ENCODE results near the gene ADGRB3. TPM values are rescaled to one million over a fixed set of nuclear protein-coding genes. Genes with fewer than 3 reads are reported as not detected.

Gene ADGRB3
- total and polyA plus RNA-seq, 2 donors (not counting 1 experiment from before 2014, with no cell fraction given) = not detected

GRCh38 chr6:68719761-68720160, 84.7 kb downstream of the ADGRB3 start:
- POLR2A ChIA-PET = no interaction called here
- Mint-ChIP-seq H3K27me3 (no peaks in the 10 kb centered on the region), H3K4me1 (no peaks in the 10 kb centered on the region), H3K9me3 (ENCODE audit: insufficient read depth) (no peaks in the 10 kb centered on the region), H3K27ac (no peak overlapping the region), H3K4me3 (no peak overlapping the region)
- CTCF ChIA-PET = no interaction called here
- Histone ChIP-seq H3K27ac (ENCODE audit: low read length in 2 of 2) (no peak overlapping the region), H3K4me3 (ENCODE audit: control extremely low read depth in 1 of 5, extremely low read depth in 1 of 5, insufficient read depth in 1 of 5, low read depth in 2 of 5, low read length in 4 of 5) (no peak overlapping the region), H3K4me2 (replicated peaks; ENCODE audit: low read depth, low read length, poor library complexity, severe bottlenecking) (no peak overlapping the region), H3K9me3 (ENCODE audit: control extremely low read depth in 1 of 3, control insufficient read depth in 2 of 3, insufficient read depth in 1 of 3, low read length in 2 of 3) (no peaks in the 10 kb centered on the region), H3K79me2 (ENCODE audit: control insufficient read depth, insufficient read depth, low read length) (no peaks in the 10 kb centered on the region), H3K27me3 (replicated peaks in 1 of 4; ENCODE audit: control extremely low read depth in 1 of 4, control insufficient read depth in 3 of 4, insufficient read depth in 4 of 4, low read length in 3 of 4) (no peaks in the 10 kb centered on the region), H2AFZ (ENCODE audit: insufficient read depth, low read depth, low read length, poor library complexity, severe bottlenecking) (no peak overlapping the region), H4K20me1 (ENCODE audit: control insufficient read depth, insufficient read depth, low read length, poor library complexity, severe bottlenecking) (no peaks in the 10 kb centered on the region), H3K4me1 (ENCODE audit: control insufficient read depth in 2 of 2, insufficient read depth in 2 of 2, low read length in 2 of 2) (no peaks in the 10 kb centered on the region), H3K36me3 (replicated peaks in 1 of 2; ENCODE audit: control extremely low read depth in 1 of 2, control insufficient read depth in 1 of 2, extremely low read depth in 1 of 2, insufficient read depth in 2 of 2, low read length in 1 of 2) (no peaks in the 10 kb centered on the region), H3K9ac (ENCODE audit: low read length) (no peak overlapping the region)
- TF ChIP-seq, protein P1, sequence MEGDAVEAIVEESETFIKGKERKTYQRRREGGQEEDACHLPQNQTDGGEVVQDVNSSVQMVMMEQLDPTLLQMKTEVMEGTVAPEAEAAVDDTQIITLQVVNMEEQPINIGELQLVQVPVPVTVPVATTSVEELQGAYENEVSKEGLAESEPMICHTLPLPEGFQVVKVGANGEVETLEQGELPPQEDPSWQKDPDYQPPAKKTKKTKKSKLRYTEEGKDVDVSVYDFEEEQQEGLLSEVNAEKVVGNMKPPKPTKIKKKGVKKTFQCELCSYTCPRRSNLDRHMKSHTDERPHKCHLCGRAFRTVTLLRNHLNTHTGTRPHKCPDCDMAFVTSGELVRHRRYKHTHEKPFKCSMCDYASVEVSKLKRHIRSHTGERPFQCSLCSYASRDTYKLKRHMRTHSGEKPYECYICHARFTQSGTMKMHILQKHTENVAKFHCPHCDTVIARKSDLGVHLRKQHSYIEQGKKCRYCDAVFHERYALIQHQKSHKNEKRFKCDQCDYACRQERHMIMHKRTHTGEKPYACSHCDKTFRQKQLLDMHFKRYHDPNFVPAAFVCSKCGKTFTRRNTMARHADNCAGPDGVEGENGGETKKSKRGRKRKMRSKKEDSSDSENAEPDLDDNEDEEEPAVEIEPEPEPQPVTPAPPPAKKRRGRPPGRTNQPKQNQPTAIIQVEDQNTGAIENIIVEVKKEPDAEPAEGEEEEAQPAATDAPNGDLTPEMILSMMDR (IDR thresholded peaks at IDR 0.05) = no peak
- no peak for TF ChIP-seq EZH2 (IDR thresholded peaks at IDR 0.05; ENCODE audit: borderline replicate concordance, insufficient read depth, low read depth, low read length, poor library complexity, severe bottlenecking)
- DNase-seq (no peak), ATAC-seq (ENCODE audit: low read depth) (no peak)
- 100% methylated on average over 1 of the region's 2 CpGs for WGBS (ENCODE audit: insufficient coverage)
- intact Hi-C loops (cut with micrococcal nuclease) = no loop called here

DNA sequence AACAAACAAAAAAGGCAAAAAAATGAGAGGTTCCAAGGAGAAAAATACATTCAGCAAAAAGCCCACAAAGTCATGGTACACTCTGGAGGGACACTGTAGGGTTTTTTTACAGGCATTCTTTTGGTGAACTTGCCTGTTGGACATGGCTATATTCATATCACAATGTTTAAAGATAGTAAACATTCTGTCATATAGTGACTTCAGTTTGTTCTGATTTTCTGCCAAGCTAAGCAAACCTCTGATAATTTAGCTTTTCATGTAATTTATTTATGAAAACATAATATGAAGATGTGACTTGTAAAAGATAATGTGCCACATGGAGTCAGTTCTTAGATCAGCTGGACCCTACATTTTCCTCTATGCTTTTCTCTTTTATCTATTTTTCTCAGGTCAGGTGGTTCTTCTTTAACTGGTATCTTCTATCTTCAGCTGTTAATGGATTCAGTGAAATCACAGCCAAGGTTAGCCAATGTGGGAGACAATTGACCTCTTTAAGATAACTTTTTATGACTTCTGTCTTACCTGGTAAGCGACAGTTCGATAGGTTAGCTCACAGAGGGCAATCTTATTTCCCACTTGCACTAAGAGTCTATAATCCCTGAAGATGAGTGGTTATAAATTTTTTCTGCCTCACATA, 87.9 kb downstream of the ADGRB3 start:
- DNase-seq (no peak), ATAC-seq (ENCODE audit: low read depth) (no peak)
- no peaks in the 10 kb centered on the region for H3K9me3 Mint-ChIP-seq (ENCODE audit: insufficient read depth)
- no peaks in the 10 kb centered on the region for H3K27me3 Mint-ChIP-seq
- H4K20me1 ChIP-seq (ENCODE audit: control insufficient read depth, insufficient read depth, low read length, poor library complexity, severe bottlenecking) = no peaks in the 10 kb centered on the region
- no peaks in the 10 kb centered on the region for H3K4me1 ChIP-seq (ENCODE audit: control insufficient read depth in 2 of 2, insufficient read depth in 2 of 2, low read length in 2 of 2)
- POLR2A ChIA-PET = no interaction called here
- no peak overlapping the region for H3K27ac Mint-ChIP-seq
- H3K9ac ChIP-seq (ENCODE audit: low read length) = no peak overlapping the region
- no peak for TF ChIP-seq EZH2 (IDR thresholded peaks at IDR 0.05; ENCODE audit: borderline replicate concordance, insufficient read depth, low read depth, low read length, poor library complexity, severe bottlenecking)
- TF ChIP-seq, protein P1 (IDR thresholded peaks at IDR 0.05) = no peak
- no peaks in the 10 kb centered on the region for H3K36me3 ChIP-seq (replicated peaks in 1 of 2; ENCODE audit: control extremely low read depth in 1 of 2, control insufficient read depth in 1 of 2, extremely low read depth in 1 of 2, insufficient read depth in 2 of 2, low read length in 1 of 2)
- no peak overlapping the region for H3K4me3 Mint-ChIP-seq
- H3K4me3 ChIP-seq (ENCODE audit: control extremely low read depth in 1 of 5, extremely low read depth in 1 of 5, insufficient read depth in 1 of 5, low read depth in 2 of 5, low read length in 4 of 5) = no peak overlapping the region
- H3K79me2 ChIP-seq (ENCODE audit: control insufficient read depth, insufficient read depth, low read length) = no peaks in the 10 kb centered on the region
- no CpG with 5 or more reads among the region's 2 CpGs for WGBS (ENCODE audit: insufficient coverage)
- no peaks in the 10 kb centered on the region for H3K4me1 Mint-ChIP-seq
- H3K27ac ChIP-seq (ENCODE audit: low read length in 2 of 2) = no peak overlapping the region
- intact Hi-C loops (cut with micrococcal nuclease) = no loop called here
- H3K4me2 ChIP-seq (replicated peaks; ENCODE audit: low read depth, low read length, poor library complexity, severe bottlenecking) = no peak overlapping the region
- no peaks in the 10 kb centered on the region for H3K27me3 ChIP-seq (replicated peaks in 1 of 4; ENCODE audit: control extremely low read depth in 1 of 4, control insufficient read depth in 3 of 4, insufficient read depth in 4 of 4, low read length in 3 of 4)
- H3K9me3 ChIP-seq (ENCODE audit: control extremely low read depth in 1 of 3, control insufficient read depth in 2 of 3, insufficient read depth in 1 of 3, low read length in 2 of 3) = no peaks in the 10 kb centered on the region
- CTCF ChIA-PET = no interaction called here
- H2AFZ ChIP-seq (ENCODE audit: insufficient read depth, low read depth, low read length, poor library complexity, severe bottlenecking) = no peak overlapping the region
